Measurements from ENCODE around the gene TAF5.

- TF ChIP-seq POLR2A (IDR thresholded peaks at IDR 0.05; ENCODE audit: low read length), result no peak
- TF ChIP-seq GATA1 (IDR thresholded peaks at IDR 0.05; ENCODE audit: low read depth, low read length), result no peak
Measured at GRCh38 chr10:103397191-103397825, 29.5 kb downstream of the TAF5 start.
